OCI-LY7 (cell line): ENCODE data around the gene NFYC. TPM values are rescaled to one million over a fixed set of nuclear protein-coding genes. Genes with fewer than 3 reads are reported as not detected.

Source experiments
- BruUV-seq: library from RNA; stranded (reverse); fragments of 400-500 nt; replicated peaks from 2 replicates; lab custom pipeline; 2021; lab: Mats Ljungman, UMichigan
- CTCF ChIA-PET: fragments of 300-600 bp; sonication (Branson Sonifier 250); formaldehyde crosslinking; loops from one replicate; lab custom pipeline; 2022; ENCODE audit warnings: antibody characterized with exemption; ENCODE audit not compliant: unreplicated experiment; lab: Charles Lee
- POLR2A ChIA-PET: fragments of 300-600 bp; sonication (Branson Sonifier 250); formaldehyde crosslinking; loops from one replicate; lab custom pipeline; 2022; ENCODE audit warnings: antibody characterized with exemption; lab: Charles Lee
- DNase-seq: peaks from one replicate; pipeline ENCODE4 v3.0.0-alpha.2; 2015; ENCODE audit warnings: low spot score
- H2AFZ ChIP-seq: fragments of 200-600 bp; sonication (generic), shearing (Covaris generic); 2 replicates; pipeline ENCODE4 v1.6.1; 2014; ENCODE audit warnings: mild to moderate bottlenecking, antibody characterized with exemption, low read length, moderate library complexity
- H3K27ac ChIP-seq: fragments of 200-600 bp; sonication (generic); 2 replicates; pipeline ENCODE4 v1.5.1; 2014; ENCODE audit warnings: mixed run types, low read depth, mild to moderate bottlenecking, moderate library complexity, low read length, inconsistent platforms; ENCODE audit not compliant: poor library complexity, severe bottlenecking
- H3K36me3 ChIP-seq: fragments of 200-600 bp; sonication (generic); 2 replicates; pipeline ENCODE4 v1.6.1; 2014; ENCODE audit warnings: mild to moderate bottlenecking, antibody characterized with exemption, low read length, moderate library complexity, mixed read lengths; ENCODE audit not compliant: insufficient read depth
- H3K4me1 ChIP-seq: fragments of 200-600 bp; sonication (generic); 2 replicates; pipeline ENCODE4 v1.5.1; 2014; ENCODE audit warnings: mild to moderate bottlenecking, low read length; ENCODE audit not compliant: insufficient read depth, poor library complexity, severe bottlenecking
- H3K4me2 ChIP-seq: fragments of 200-600 bp; sonication (generic); 2 replicates; pipeline ENCODE4 v1.6.1; 2014; ENCODE audit warnings: mild to moderate bottlenecking, low read length
- H3K4me3 ChIP-seq: fragments of 200-600 bp; sonication (generic); 2 replicates; pipeline ENCODE4 v1.5.1; 2014; ENCODE audit warnings: mild to moderate bottlenecking, low read depth, low read length; ENCODE audit not compliant: poor library complexity, severe bottlenecking
- H3K79me2 ChIP-seq: fragments of 200-600 bp; sonication (generic); 2 replicates; pipeline ENCODE4 v1.6.1; 2016; ENCODE audit warnings: low read depth, mild to moderate bottlenecking, low read length, moderate library complexity, mixed read lengths; ENCODE audit not compliant: insufficient read depth
- H3K9me2 ChIP-seq: fragments of 200-600 bp; sonication (generic); 2 replicates; pipeline ENCODE4 v1.6.1; 2016; ENCODE audit warnings: mild to moderate bottlenecking, low read length, mixed read lengths; ENCODE audit not compliant: insufficient read depth
- H3K9me3 ChIP-seq: fragments of 200-600 bp; sonication (generic); 2 replicates; pipeline ENCODE4 v1.6.1; 2014; ENCODE audit warnings: mild to moderate bottlenecking, mixed run types, low read length, mixed read lengths
- H4K20me1 ChIP-seq: fragments of 200-600 bp; sonication (generic); 2 replicates; pipeline ENCODE4 v1.6.1; 2014; ENCODE audit warnings: mild to moderate bottlenecking, antibody characterized with exemption, low read length, moderate library complexity, mixed read lengths; ENCODE audit not compliant: insufficient read depth
- EZH2phosphoT487 ChIP-seq: fragments of 200-600 bp; sonication (generic); IDR thresholded peaks from 2 replicates; pipeline ENCODE4 v1.6.1; 2018; ENCODE audit warnings: low read depth, borderline replicate concordance, mild to moderate bottlenecking, mixed run types, antibody characterized with exemption, low read length, moderate library complexity, mixed read lengths
- intact Hi-C: fragments of 100-400 bp; cut with micrococcal nuclease; formaldehyde crosslinking; loops from one replicate; pipeline ENCODE4 v1.10.0; 2022; ENCODE audit not compliant: unreplicated experiment
- total RNA-seq, 2 experiments: library from RNA; depleted of rRNA in 1 of 2; stranded (reverse); fragments of >200 nt in 1 of 2; shearing (Covaris generic) in 1 of 2; gene quantifications; 2 replicates each; pipeline ENCODE4 v1.2.3, GENCODE V29; 2014 to 2022
- TF ChIP-seq, protein P1 (sequence below): fragments of 200-600 bp; sonication (generic); conservative IDR thresholded peaks from 2 replicates; pipeline ENCODE4 v1.5.1; 2014; ENCODE audit warnings: mild to moderate bottlenecking, antibody characterized with exemption, low read length, moderate library complexity, mixed read lengths

NFYC gene
- total RNA-seq, 2 experiments from 2014 or later, result 39.1 to 71.0 TPM

DNA sequence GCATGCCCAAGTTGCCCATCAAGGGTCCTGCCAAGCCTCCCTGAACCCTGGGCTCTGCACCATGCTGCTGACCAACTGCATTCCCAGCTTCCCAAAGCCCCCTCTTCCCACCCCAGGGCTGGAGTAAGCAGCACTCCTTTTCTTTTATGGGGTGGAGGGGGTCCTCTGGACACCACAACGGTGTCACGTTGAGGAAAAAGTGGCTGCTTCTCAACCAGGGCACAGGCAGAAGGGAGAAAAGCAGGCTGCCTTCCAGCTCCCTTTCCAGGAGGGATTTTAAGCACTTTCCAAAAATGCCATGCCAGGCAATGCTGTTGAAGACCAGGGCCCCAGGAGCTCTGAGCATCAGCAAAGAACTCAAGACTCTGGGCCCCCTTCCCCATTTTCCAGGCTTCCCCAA, 26.7 kb upstream of the NFYC start:
- DNase-seq, result no peak
- peaks cover 16% of the 10 kb centered on the region for H3K36me3 ChIP-seq
- CTCF ChIA-PET, result interaction anchor here (0.6 to 1.6 kb wide), 2 partner anchors 26 to 144 kb away, joined by 8 read pairs; no protein-coding TSS in a partner anchor
- peaks cover 64% of the 10 kb centered on the region for H3K4me1 ChIP-seq
- TF ChIP-seq, protein P1, sequence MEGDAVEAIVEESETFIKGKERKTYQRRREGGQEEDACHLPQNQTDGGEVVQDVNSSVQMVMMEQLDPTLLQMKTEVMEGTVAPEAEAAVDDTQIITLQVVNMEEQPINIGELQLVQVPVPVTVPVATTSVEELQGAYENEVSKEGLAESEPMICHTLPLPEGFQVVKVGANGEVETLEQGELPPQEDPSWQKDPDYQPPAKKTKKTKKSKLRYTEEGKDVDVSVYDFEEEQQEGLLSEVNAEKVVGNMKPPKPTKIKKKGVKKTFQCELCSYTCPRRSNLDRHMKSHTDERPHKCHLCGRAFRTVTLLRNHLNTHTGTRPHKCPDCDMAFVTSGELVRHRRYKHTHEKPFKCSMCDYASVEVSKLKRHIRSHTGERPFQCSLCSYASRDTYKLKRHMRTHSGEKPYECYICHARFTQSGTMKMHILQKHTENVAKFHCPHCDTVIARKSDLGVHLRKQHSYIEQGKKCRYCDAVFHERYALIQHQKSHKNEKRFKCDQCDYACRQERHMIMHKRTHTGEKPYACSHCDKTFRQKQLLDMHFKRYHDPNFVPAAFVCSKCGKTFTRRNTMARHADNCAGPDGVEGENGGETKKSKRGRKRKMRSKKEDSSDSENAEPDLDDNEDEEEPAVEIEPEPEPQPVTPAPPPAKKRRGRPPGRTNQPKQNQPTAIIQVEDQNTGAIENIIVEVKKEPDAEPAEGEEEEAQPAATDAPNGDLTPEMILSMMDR, result no peak
- TF ChIP-seq EZH2phosphoT487, result no peak
- H3K4me3 ChIP-seq, result peak overlapping the region; percentile 83
- no TSS peak for BruUV-seq
- peak overlapping the region; percentile 95 for H3K27ac ChIP-seq
- H3K9me2 ChIP-seq, result no peaks in the 10 kb centered on the region
- H3K79me2 ChIP-seq, result peaks cover 25% of the 10 kb centered on the region; the same call in 1 of the 2 replicates
- no peaks in the 10 kb centered on the region for H4K20me1 ChIP-seq
- H2AFZ ChIP-seq, result no peak overlapping the region
- POLR2A ChIA-PET, result interaction anchor here (1.2 to 4.0 kb wide), 6 partner anchors 9 to 45 kb away, joined by 3 to 22 read pairs (median 4); partner anchors contain the start of gene NFYC
- H3K9me3 ChIP-seq, result no peaks in the 10 kb centered on the region
- intact Hi-C loops, result loop anchor here (1.0 kb wide), 1 partner anchor 28 kb away; no protein-coding TSS in a partner anchor
- peak overlapping the region; percentile 90 for H3K4me2 ChIP-seq

DNA sequence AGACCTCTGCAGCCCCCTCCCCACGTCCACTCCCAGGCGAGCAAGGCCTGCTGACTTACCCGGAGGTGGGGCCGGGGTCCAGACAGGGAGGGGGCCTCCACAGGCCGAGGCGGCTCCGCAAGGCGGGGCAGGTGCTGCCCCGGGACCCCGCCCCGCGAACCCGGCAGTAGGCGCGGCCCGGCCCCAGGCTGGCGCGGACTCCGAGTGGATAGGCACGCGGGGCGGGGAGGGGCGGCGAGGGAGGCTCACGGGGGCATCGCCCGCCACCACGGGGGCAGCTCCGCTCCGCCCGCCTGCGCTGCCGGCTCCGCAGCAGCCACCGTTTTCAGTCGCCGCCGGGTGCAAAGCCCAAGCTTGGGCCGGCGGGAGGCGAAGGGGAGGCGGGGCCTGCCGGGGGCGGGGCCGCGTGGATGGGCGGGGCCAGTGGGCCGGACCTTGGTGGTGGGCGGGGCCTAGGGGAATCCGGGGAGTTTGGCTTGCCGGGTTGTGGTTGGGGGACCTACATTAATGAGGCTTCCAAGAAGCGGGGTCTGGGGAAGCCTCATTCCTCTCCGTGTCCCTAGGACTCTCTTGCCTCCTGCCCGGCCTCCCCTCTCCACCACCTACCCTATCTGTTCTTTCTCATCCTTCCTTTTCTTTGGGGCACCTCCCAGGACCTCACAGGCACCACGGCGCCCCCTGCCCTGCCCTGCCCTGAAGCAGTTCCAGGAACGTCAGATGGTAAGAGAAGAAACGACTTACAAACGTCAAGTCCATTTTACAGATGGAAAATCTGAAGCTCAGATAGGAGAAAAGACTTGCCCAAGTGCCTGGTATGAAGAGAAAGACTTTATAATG, 26.0 kb upstream of the NFYC start, which contains the start of gene RIMS3:
Gene RIMS3, minus strand, starts transcription at position 348 of the 837 bp plus-strand sequence. CDS start 23,757 bp downstream, outside the sequence.
- H4K20me1 ChIP-seq, result no peaks in the 10 kb centered on the region
- H3K36me3 ChIP-seq, result peaks cover 11% of the 10 kb centered on the region
- ChIA-PET POLR2A (interaction anchor here (0.6 to 4.0 kb wide), 8 partner anchors 9 to 133 kb away, joined by 3 to 22 read pairs (median 4); partner anchors contain the start of gene NFYC), CTCF (interaction anchor here (0.6 to 1.6 kb wide), 3 partner anchors 25 to 867 kb away, joined by 3 to 8 read pairs (median 8); no protein-coding TSS in a partner anchor)
- H3K79me2 ChIP-seq, result peaks cover 25% of the 10 kb centered on the region; the same call in 1 of the 2 replicates
- no TSS peak for BruUV-seq
- H3K27ac ChIP-seq, result peak within 1 kb of the TSS; percentile 95
- peak; percentile 85 for DNase-seq
- peak within 1 kb of the TSS; percentile 83 for H3K4me3 ChIP-seq
- intact Hi-C loops, result no loop called here
- H3K4me2 ChIP-seq, result peak within 1 kb of the TSS; percentile 90
- peaks cover 60% of the 10 kb centered on the region for H3K4me1 ChIP-seq
- TF ChIP-seq, protein P1, result peak; percentile 78
- no peak for TF ChIP-seq EZH2phosphoT487
- no peaks in the 10 kb centered on the region for H3K9me2 ChIP-seq
- peak within 1 kb of the TSS; percentile 62 for H2AFZ ChIP-seq
- no peaks in the 10 kb centered on the region for H3K9me3 ChIP-seq
